HG03108 (cell line): Measurements from ENCODE around the gene SLC6A7.
A peak's percentile ranks its signal among the peaks of the same experiment; 100 is the strongest.

Source experiments
- ATAC-seq: cut with Tn5 transposase; IDR thresholded peaks from one replicate; pipeline ENCODE4 v1.9.1; 2021; ENCODE audit warnings: moderate library complexity; ENCODE audit not compliant: unreplicated experiment

Gene SLC6A7

GRCh38 chr5:150155258-150156026 lies 34.4 kb upstream of the SLC6A7 start, which contains the start of gene PDGFRB:
PDGFRB (minus strand) TSS chr5:150155845; CDS start chr5:150137047, 18,798 bp downstream.
- ATAC-seq: no peak

- ATAC-seq: no peak
These were observed 33.9 kb upstream of the SLC6A7 start for GRCh38 chr5:150156027-150156368.

DNA sequence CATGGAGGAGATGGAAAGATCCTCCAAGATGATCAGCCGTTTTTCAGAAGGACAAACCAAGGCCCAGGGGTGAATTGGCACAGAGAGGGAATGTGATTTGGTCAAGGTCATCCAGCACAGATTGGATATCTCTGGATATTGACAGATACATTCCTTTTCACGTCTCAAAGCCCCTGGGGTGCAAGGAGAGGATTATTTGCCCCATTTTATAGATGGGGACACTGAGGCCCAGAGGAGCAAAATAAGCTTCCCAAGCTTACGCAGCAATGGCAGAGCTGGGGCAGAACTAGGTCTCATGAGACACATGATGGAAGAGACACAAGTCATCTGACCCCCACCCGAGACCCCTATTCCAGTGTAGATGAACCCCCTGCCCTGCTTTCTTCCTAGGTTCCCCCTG lies 33.3 kb upstream of the SLC6A7 start:
- no peak for ATAC-seq

- no peak for ATAC-seq
These were observed 32.7 kb upstream of the SLC6A7 start for GRCh38 chr5:150157168-150157567.

- ATAC-seq: no peak
These were observed 31.5 kb upstream of the SLC6A7 start for GRCh38 chr5:150158170-150158949.

- no peak for ATAC-seq
These were observed 30.8 kb upstream of the SLC6A7 start for GRCh38 chr5:150159031-150159430.

GRCh38 chr5:150159741-150160179 lies 30.1 kb upstream of the SLC6A7 start:
- ATAC-seq: no peak

- no peak for ATAC-seq
These were observed 29.3 kb upstream of the SLC6A7 start for GRCh38 chr5:150160448-150161081.

DNA sequence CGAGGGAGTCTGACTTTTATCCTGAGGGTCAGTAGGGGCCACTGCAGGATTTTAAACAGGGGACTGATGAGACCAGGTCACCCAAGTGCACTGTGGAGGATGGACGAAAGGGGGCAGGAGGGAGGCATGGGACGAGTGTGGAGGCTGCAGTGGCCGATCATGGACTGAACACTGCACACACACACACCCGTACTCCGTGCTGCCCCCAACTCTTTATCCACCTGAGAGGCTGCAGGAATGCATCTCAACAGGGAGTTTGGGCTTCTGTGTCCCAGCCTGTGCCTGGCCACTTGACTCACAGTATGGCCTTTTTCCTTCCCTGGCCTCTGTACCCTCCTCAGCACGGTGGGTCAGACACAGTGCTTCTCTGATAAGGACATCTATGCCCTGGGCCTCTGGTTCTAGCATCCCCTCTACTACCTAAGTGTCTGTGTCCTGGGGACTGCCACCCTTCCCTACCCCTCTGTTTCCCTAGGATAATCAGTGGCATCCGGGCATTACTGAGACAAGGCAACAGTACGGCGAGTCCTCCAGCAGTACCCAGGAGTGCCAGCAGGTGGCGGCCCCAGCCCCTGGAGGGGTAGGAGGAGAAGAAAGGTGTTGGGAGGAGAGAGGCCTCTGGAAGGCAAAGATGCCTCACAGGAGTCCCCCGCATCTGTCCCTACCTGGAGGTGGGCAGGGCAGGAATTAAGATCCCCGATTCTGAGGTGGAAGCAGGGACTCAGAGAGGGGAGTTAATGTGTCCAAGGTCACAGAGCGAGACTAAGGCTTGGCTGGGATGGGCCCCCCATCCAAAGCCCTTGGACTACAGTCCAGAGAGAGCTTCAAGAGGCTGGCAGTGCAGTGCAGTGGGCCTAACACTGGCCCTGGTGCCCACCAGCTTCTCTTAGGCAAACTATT lies 28.4 kb upstream of the SLC6A7 start:
- ATAC-seq: peak; percentile 45

DNA sequence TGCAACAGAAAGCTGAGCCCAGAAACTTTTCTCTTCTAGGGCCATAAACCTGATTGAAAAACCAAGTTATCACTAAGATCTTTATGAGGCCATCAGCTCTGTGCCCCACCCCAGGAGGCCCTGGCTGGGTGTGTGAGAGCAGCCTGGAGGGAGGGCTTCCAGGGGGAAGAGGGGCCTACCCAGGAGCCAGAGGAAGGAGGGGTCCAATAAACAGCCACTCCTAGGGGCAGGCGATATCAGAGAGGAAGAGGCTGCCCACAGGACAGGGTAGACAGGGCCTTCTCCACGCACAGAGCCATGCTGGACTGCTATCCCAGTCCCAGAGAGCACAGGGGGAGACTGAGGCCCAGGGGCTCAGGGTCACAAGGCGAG lies 27.7 kb upstream of the SLC6A7 start:
- no peak for ATAC-seq

GRCh38 chr5:150163035-150163434 lies 26.8 kb upstream of the SLC6A7 start:
- ATAC-seq: no peak

- ATAC-seq: no peak
These were observed 26.3 kb upstream of the SLC6A7 start for GRCh38 chr5:150163547-150164059.

DNA sequence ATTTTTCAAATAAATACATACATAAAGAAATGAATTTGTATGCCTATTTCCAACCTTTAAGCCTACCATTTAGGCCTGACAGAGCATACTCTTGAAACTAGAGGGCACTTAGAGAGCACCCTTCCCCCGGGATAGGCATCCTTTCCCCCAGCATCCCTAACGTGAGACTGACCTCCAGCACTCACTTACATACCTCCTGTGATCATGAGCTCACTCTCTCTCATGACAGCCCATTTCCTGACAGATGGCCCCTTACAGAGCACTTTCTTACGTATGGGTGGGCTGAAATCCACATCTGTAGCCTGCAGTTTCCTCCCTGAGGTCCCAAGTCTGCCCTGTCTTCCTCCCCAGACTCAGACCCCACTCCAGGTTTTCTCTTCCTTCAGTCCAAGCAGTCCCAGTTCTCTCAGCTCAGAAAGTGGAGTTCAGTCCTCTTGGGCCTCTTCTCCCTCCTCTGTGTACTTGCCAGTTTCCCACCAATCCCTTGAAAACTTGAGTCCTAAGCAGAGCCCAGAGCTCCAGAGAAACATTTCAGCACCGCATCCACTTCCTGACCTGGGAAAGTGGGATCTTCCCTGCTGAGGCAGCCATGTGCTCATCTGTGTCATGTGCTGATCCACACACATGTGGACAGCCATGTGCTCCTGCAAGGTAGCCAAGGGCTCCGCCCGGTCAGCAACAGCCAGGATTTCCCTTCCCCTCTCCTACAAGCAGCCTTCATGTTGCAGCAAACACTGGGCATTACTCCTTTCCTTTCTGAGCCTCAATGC lies 25.5 kb upstream of the SLC6A7 start:
- no peak for ATAC-seq

DNA sequence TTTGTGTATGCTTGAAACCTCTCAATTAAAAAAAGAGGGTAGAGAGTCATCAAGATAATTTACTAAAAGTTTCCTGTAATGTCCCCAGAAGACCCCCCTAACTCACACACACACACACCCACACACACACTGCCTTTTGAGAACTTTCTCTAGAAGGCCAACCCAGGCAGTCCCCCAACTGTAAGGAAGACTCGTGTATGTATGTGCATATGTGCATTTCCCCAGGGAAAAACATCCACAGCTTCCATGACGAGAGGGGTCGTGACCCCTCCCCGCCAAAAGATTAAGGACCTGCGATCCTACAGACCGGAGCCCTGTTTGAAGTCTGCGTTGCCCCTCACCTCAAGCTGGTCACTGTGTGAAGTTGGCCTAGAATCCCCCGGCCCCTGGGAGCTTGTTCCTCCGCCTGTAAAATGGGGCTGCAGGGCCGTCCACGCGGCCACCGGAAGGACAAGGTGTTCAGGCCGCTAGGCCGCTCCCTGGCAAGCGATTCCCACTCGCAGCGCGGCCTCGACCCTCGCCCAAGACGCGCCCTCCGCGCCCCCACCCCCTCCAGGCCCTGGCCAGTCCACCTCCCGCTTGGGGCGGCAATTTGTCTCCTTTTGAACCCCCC lies 23.7 kb upstream of the SLC6A7 start:
- no peak for ATAC-seq

DNA sequence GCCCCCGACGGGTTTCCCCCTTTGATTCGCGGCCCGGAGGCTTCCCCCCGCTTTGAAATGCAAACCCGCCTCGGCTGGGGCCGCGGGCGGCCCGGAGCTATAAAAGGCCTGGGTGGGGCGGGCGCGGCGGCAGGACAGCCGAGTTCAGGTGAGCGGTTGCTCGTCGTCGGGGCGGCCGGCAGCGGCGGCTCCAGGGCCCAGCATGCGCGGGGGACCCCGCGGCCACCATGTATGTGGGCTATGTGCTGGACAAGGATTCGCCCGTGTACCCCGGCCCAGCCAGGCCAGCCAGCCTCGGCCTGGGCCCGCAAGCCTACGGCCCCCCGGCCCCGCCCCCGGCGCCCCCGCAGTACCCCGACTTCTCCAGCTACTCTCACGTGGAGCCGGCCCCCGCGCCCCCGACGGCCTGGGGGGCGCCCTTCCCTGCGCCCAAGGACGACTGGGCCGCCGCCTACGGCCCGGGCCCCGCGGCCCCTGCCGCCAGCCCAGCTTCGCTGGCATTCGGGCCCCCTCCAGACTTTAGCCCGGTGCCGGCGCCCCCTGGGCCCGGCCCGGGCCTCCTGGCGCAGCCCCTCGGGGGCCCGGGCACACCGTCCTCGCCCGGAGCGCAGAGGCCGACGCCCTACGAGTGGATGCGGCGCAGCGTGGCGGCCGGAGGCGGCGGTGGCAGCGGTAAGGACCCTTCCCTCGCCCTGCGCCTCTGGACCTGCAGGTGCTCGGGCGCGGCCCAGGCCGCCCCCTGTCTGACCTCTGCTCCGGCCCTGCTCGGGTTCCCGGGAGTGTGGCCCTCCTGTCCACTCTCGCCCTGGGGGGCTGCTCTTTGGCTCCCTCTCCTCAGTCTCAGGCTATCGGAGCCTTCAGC lies 23.0 kb upstream of the SLC6A7 start, which contains the start of gene CDX1:
CDX1 (plus strand) TSS at position 129 of the 862 bp plus-strand sequence; CDS start at position 228, 99 bp downstream.
- ATAC-seq: no peak

GRCh38 chr5:150167512-150167850 lies 22.4 kb upstream of the SLC6A7 start:
- no peak for ATAC-seq

- no peak for ATAC-seq
These were observed 22.0 kb upstream of the SLC6A7 start for GRCh38 chr5:150167908-150168307.

DNA sequence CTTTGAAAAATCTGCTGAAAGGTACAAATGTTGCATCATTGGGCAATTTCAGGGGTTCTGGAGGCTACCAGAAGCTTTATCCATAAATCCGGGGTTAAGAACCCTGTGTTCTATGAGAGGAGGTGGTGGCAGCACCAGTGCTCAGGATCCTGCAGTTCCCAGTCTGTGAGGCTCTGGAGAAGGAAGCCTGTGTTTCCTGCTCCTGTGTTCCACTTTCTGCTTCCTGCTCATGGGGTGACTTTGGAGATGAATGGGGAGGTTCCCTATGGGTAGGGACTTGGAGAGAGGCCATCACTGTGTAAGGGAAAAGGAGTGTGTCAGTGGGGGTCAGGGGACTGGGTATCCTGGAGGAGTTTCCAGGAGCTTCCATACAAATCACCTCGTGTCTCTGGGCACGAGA lies 21.0 kb upstream of the SLC6A7 start:
- no peak for ATAC-seq
